ENCODE data around the gene CEP250.

Gene CEP250

GRCh38 chr20:35467339-35468224 is 12.2 kb downstream of the CEP250 start:
- no peak overlapping the region for H3K23ac ChIP-seq (ENCODE audit: low read length)
- H4K5ac ChIP-seq (ENCODE audit: low read length) = no peak overlapping the region
- H3K9ac ChIP-seq (ENCODE audit: low read length) = no peak overlapping the region
- H2BK120ac ChIP-seq (ENCODE audit: low read depth, low read length) = no peak overlapping the region
- WGBS (ENCODE audit: extremely low coverage, insufficient coverage, low lambda C conversion rate) = no CpG with 5 or more reads among the region's 9 CpGs
- H3K4me2 ChIP-seq (ENCODE audit: low read length) = no peak overlapping the region
- no peak overlapping the region for H3K4me3 ChIP-seq (ENCODE audit: low read length)
- H3K79me1 ChIP-seq (ENCODE audit: low read length) = no peaks in the 10 kb centered on the region
- no peak overlapping the region for H2BK15ac ChIP-seq (replicated peaks; ENCODE audit: low read depth)
- no peak overlapping the region for H3K56ac ChIP-seq (ENCODE audit: low read length)
- no peak overlapping the region for H3K4ac ChIP-seq (ENCODE audit: low read depth, low read length)
- peaks cover 1% of the 10 kb centered on the region for H3K4me1 ChIP-seq (ENCODE audit: control insufficient read depth, low read depth, low read length)
- no peak overlapping the region for H2BK5ac ChIP-seq (ENCODE audit: low read length)
- H4K8ac ChIP-seq (ENCODE audit: low read depth, low read length) = no peak overlapping the region
- H3K36me3 ChIP-seq (ENCODE audit: control insufficient read depth, insufficient read depth, low read length) = no peaks in the 10 kb centered on the region
- H2AK5ac ChIP-seq (ENCODE audit: low read length) = no peak overlapping the region
- H3K27me3 ChIP-seq (ENCODE audit: insufficient read depth, low read length, poor library complexity) = no peaks in the 10 kb centered on the region
- no peak overlapping the region for H3K18ac ChIP-seq (ENCODE audit: low read length)
- H3K79me2 ChIP-seq (ENCODE audit: control insufficient read depth, insufficient read depth, low read length) = no peaks in the 10 kb centered on the region
- DNase-seq = peak; percentile 54
- no peak overlapping the region for H3K27ac ChIP-seq (ENCODE audit: low read depth, low read length)

GRCh38 chr20:35468671-35469334 is 13.4 kb downstream of the CEP250 start:
- no peak overlapping the region for H2AK5ac ChIP-seq (ENCODE audit: low read length)
- H3K4me1 ChIP-seq (ENCODE audit: control insufficient read depth, low read depth, low read length) = peaks cover 1% of the 10 kb centered on the region
- no peak overlapping the region for H3K23ac ChIP-seq (ENCODE audit: low read length)
- H2BK120ac ChIP-seq (ENCODE audit: low read depth, low read length) = no peak overlapping the region
- no peak overlapping the region for H2BK5ac ChIP-seq (ENCODE audit: low read length)
- no peak overlapping the region for H3K56ac ChIP-seq (ENCODE audit: low read length)
- no peak overlapping the region for H4K5ac ChIP-seq (ENCODE audit: low read length)
- no peaks in the 10 kb centered on the region for H3K79me1 ChIP-seq (ENCODE audit: low read length)
- H3K4me2 ChIP-seq (ENCODE audit: low read length) = no peak overlapping the region
- H3K27me3 ChIP-seq (ENCODE audit: insufficient read depth, low read length, poor library complexity) = no peaks in the 10 kb centered on the region
- H3K18ac ChIP-seq (ENCODE audit: low read length) = no peak overlapping the region
- H3K27ac ChIP-seq (ENCODE audit: low read depth, low read length) = no peak overlapping the region
- WGBS (ENCODE audit: extremely low coverage, insufficient coverage, low lambda C conversion rate) = no CpG with 5 or more reads among the region's 6 CpGs
- H3K36me3 ChIP-seq (ENCODE audit: control insufficient read depth, insufficient read depth, low read length) = no peaks in the 10 kb centered on the region
- no peak for DNase-seq
- no peak overlapping the region for H3K4me3 ChIP-seq (ENCODE audit: low read length)
- no peaks in the 10 kb centered on the region for H3K79me2 ChIP-seq (ENCODE audit: control insufficient read depth, insufficient read depth, low read length)
- H4K8ac ChIP-seq (ENCODE audit: low read depth, low read length) = no peak overlapping the region
- no peak overlapping the region for H3K4ac ChIP-seq (ENCODE audit: low read depth, low read length)
- no peak overlapping the region for H3K9ac ChIP-seq (ENCODE audit: low read length)
- no peak overlapping the region for H2BK15ac ChIP-seq (replicated peaks; ENCODE audit: low read depth)

- Histone ChIP-seq H2BK15ac (replicated peaks; ENCODE audit: low read depth) (no peak overlapping the region), H3K4me2 (ENCODE audit: low read length) (no peak overlapping the region), H4K5ac (ENCODE audit: low read length) (no peak overlapping the region), H3K18ac (ENCODE audit: low read length) (no peak overlapping the region), H3K56ac (ENCODE audit: low read length) (no peak overlapping the region), H3K27me3 (ENCODE audit: insufficient read depth, low read length, poor library complexity) (no peaks in the 10 kb centered on the region), H3K4me3 (ENCODE audit: low read length) (no peak overlapping the region), H3K27ac (ENCODE audit: low read depth, low read length) (no peak overlapping the region), H2BK120ac (ENCODE audit: low read depth, low read length) (no peak overlapping the region), H3K79me1 (ENCODE audit: low read length) (no peaks in the 10 kb centered on the region), H3K23ac (ENCODE audit: low read length) (no peak overlapping the region), H3K9ac (ENCODE audit: low read length) (no peak overlapping the region), H3K4ac (ENCODE audit: low read depth, low read length) (no peak overlapping the region), H4K8ac (ENCODE audit: low read depth, low read length) (no peak overlapping the region), H2BK5ac (ENCODE audit: low read length) (no peak overlapping the region), H2AK5ac (ENCODE audit: low read length) (no peak overlapping the region), H3K36me3 (ENCODE audit: control insufficient read depth, insufficient read depth, low read length) (peaks cover 3% of the 10 kb centered on the region), H3K4me1 (ENCODE audit: control insufficient read depth, low read depth, low read length) (peaks cover under 1% of the 10 kb centered on the region), H3K79me2 (ENCODE audit: control insufficient read depth, insufficient read depth, low read length) (no peaks in the 10 kb centered on the region)
- no peak for DNase-seq
- WGBS (ENCODE audit: extremely low coverage, insufficient coverage, low lambda C conversion rate) = no CpG with 5 or more reads among the region's 3 CpGs
Measured at GRCh38 chr20:35472209-35472608, 16.8 kb downstream of the CEP250 start.

- Histone ChIP-seq H3K4me2 (ENCODE audit: low read length) (no peak overlapping the region), H2BK15ac (replicated peaks; ENCODE audit: low read depth) (no peak overlapping the region), H3K23ac (ENCODE audit: low read length) (no peak overlapping the region), H3K27ac (ENCODE audit: low read depth, low read length) (no peak overlapping the region), H4K5ac (ENCODE audit: low read length) (no peak overlapping the region), H2AK5ac (ENCODE audit: low read length) (no peak overlapping the region), H4K8ac (ENCODE audit: low read depth, low read length) (no peak overlapping the region), H3K4me3 (ENCODE audit: low read length) (no peak overlapping the region), H3K9ac (ENCODE audit: low read length) (no peak overlapping the region), H2BK5ac (ENCODE audit: low read length) (no peak overlapping the region), H3K4ac (ENCODE audit: low read depth, low read length) (no peak overlapping the region), H3K4me1 (ENCODE audit: control insufficient read depth, low read depth, low read length) (no peaks in the 10 kb centered on the region), H3K18ac (ENCODE audit: low read length) (no peak overlapping the region), H3K27me3 (ENCODE audit: insufficient read depth, low read length, poor library complexity) (no peaks in the 10 kb centered on the region), H3K79me1 (ENCODE audit: low read length) (no peaks in the 10 kb centered on the region), H3K79me2 (ENCODE audit: control insufficient read depth, insufficient read depth, low read length) (no peaks in the 10 kb centered on the region), H3K36me3 (ENCODE audit: control insufficient read depth, insufficient read depth, low read length) (peaks cover 3% of the 10 kb centered on the region), H2BK120ac (ENCODE audit: low read depth, low read length) (no peak overlapping the region), H3K56ac (ENCODE audit: low read length) (no peak overlapping the region)
- no peak for DNase-seq
- no CpG with 5 or more reads among the region's 8 CpGs for WGBS (ENCODE audit: extremely low coverage, insufficient coverage, low lambda C conversion rate)
Measured at GRCh38 chr20:35473684-35474083, 18.3 kb downstream of the CEP250 start.

- H3K27me3 ChIP-seq (ENCODE audit: insufficient read depth, low read length, poor library complexity) = no peaks in the 10 kb centered on the region
- no peak overlapping the region for H3K4me3 ChIP-seq (ENCODE audit: low read length)
- H3K18ac ChIP-seq (ENCODE audit: low read length) = no peak overlapping the region
- no peak overlapping the region for H3K4me2 ChIP-seq (ENCODE audit: low read length)
- H2BK15ac ChIP-seq (replicated peaks; ENCODE audit: low read depth) = no peak overlapping the region
- no peak overlapping the region for H3K23ac ChIP-seq (ENCODE audit: low read length)
- no peak overlapping the region for H4K8ac ChIP-seq (ENCODE audit: low read depth, low read length)
- no peak overlapping the region for H3K56ac ChIP-seq (ENCODE audit: low read length)
- WGBS (ENCODE audit: extremely low coverage, insufficient coverage, low lambda C conversion rate) = no CpG with 5 or more reads among the region's 2 CpGs
- no peak for DNase-seq
- no peaks in the 10 kb centered on the region for H3K79me2 ChIP-seq (ENCODE audit: control insufficient read depth, insufficient read depth, low read length)
- no peak overlapping the region for H2AK5ac ChIP-seq (ENCODE audit: low read length)
- H2BK5ac ChIP-seq (ENCODE audit: low read length) = no peak overlapping the region
- no peak overlapping the region for H3K27ac ChIP-seq (ENCODE audit: low read depth, low read length)
- no peak overlapping the region for H4K5ac ChIP-seq (ENCODE audit: low read length)
- H3K4ac ChIP-seq (ENCODE audit: low read depth, low read length) = no peak overlapping the region
- peaks cover 3% of the 10 kb centered on the region for H3K36me3 ChIP-seq (ENCODE audit: control insufficient read depth, insufficient read depth, low read length)
- no peaks in the 10 kb centered on the region for H3K79me1 ChIP-seq (ENCODE audit: low read length)
- H2BK120ac ChIP-seq (ENCODE audit: low read depth, low read length) = no peak overlapping the region
- no peak overlapping the region for H3K9ac ChIP-seq (ENCODE audit: low read length)
- H3K4me1 ChIP-seq (ENCODE audit: control insufficient read depth, low read depth, low read length) = no peaks in the 10 kb centered on the region
Measured at GRCh38 chr20:35474303-35474871, 19.0 kb downstream of the CEP250 start.

All from mesendoderm (in vitro differentiated cells).